ENCODE data around the gene LUZP1.

The LUZP1 gene

GRCh38 chr1:23103001-23103889, 65.4 kb downstream of the LUZP1 start:
- TF ChIP-seq CTCF (IDR thresholded peaks at IDR 0.05; ENCODE audit: insufficient read depth, low read length, missing control alignments) = no peak
- ChIA-PET CTCF (interaction anchor here (0.8 to 12.8 kb wide), 6 partner anchors 9 to 126 kb away, joined by 3 to 579 read pairs (median 58); partner anchors contain the start of gene LUZP1), POLR2A (interaction anchor here (1.5 kb wide), 1 partner anchor 65 kb away, joined by 4 read pairs; the partner anchor contains the start of gene LUZP1)
- no peak for DNase-seq (ENCODE audit: low read depth, low spot score)
- H3K4me3 ChIP-seq (ENCODE audit: low read depth, low read length) = no peak overlapping the region

- POLR2A ChIA-PET = interaction anchor here (0.6 to 1.5 kb wide), 2 partner anchors 65 to 66 kb away, joined by 3 to 4 read pairs; partner anchors contain the start of gene LUZP1
- DNase-seq (ENCODE audit: low read depth, low spot score) = no peak
- no peak overlapping the region for H3K4me3 ChIP-seq (ENCODE audit: low read depth, low read length)
- CTCF ChIA-PET = interaction anchor here (0.8 to 12.8 kb wide), 5 partner anchors 10 to 125 kb away, joined by 3 to 579 read pairs (median 109); partner anchors contain the start of gene LUZP1
- TF ChIP-seq CTCF (IDR thresholded peaks at IDR 0.05; ENCODE audit: insufficient read depth, low read length, missing control alignments) = no peak
Measured at GRCh38 chr1:23102289-23102688, 66.4 kb downstream of the LUZP1 start.

GRCh38 chr1:23101887-23102286, 66.8 kb downstream of the LUZP1 start:
- CTCF ChIA-PET = interaction anchor here (7.5 to 12.8 kb wide), 3 partner anchors 10 to 84 kb away, joined by 109 to 579 read pairs (median 174); partner anchors contain the start of gene LUZP1
- no peak for DNase-seq (ENCODE audit: low read depth, low spot score)
- POLR2A ChIA-PET = interaction anchor here (0.6 to 1.5 kb wide), 2 partner anchors 66 to 67 kb away, joined by 3 to 4 read pairs; partner anchors contain the start of gene LUZP1
- TF ChIP-seq CTCF (IDR thresholded peaks at IDR 0.05; ENCODE audit: insufficient read depth, low read length, missing control alignments) = no peak
- no peak overlapping the region for H3K4me3 ChIP-seq (ENCODE audit: low read depth, low read length)

DNA sequence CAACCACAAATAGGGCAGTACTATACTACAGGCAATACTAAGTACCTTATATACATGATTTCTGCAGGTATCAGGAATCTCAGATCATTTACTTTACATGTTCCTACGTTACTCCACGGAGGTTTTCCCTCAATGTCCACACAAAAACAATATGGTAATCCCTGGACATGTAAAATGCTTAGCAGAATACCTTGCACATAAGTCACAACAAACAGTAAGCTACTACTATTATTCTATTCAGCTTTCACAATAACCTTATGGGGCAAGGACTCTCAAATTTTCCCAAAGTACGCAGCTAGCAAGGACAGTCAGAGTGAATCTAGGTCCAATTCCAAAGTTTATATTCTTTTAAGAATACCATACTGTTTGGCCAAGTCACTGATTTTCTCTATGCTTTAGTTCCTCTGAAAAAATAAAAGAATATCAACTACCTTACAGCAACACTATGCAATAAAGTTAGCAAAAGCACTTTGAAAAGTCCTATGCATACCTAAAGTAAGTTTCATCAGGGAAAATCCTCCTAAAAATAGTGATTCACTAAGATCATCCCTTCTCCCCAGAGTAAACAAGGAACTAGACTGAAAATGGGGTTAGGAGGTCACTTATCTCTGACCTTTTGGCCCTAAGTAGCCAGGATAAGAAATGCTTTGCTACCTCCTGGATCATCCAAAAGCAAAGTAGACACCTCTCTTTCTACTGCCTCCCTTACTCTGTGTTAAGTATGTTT, 67.4 kb downstream of the LUZP1 start:
- no peak overlapping the region for H3K4me3 ChIP-seq (ENCODE audit: low read depth, low read length)
- POLR2A ChIA-PET = no interaction called here
- no peak for TF ChIP-seq CTCF (IDR thresholded peaks at IDR 0.05; ENCODE audit: insufficient read depth, low read length, missing control alignments)
- DNase-seq (ENCODE audit: low read depth, low spot score) = no peak
- CTCF ChIA-PET = interaction anchor here (2.8 to 12.8 kb wide), 5 partner anchors 11 to 95 kb away, joined by 18 to 579 read pairs (median 109); partner anchors contain the start of gene LUZP1

GRCh38 chr1:23100074-23100748, 68.4 kb downstream of the LUZP1 start:
- TF ChIP-seq CTCF (IDR thresholded peaks at IDR 0.05; ENCODE audit: insufficient read depth, low read length, missing control alignments) = no peak
- peak; percentile 90 for DNase-seq (ENCODE audit: low read depth, low spot score)
- ChIA-PET CTCF (interaction anchor here (0.8 to 12.8 kb wide), 16 partner anchors 12 to 195 kb away, joined by 3 to 579 read pairs (median 9); partner anchors contain the start of genes HTR1D and LUZP1), POLR2A (interaction anchor here (0.6 to 1.6 kb wide), 2 partner anchors 83 to 173 kb away, joined by 4 to 7 read pairs; no protein-coding TSS in a partner anchor)
- H3K4me3 ChIP-seq (ENCODE audit: low read depth, low read length) = no peak overlapping the region; the same call in 1 of the 2 replicates

All from AG04449 (cell line).